Measurements from ENCODE around the gene CORO7.

DNA sequence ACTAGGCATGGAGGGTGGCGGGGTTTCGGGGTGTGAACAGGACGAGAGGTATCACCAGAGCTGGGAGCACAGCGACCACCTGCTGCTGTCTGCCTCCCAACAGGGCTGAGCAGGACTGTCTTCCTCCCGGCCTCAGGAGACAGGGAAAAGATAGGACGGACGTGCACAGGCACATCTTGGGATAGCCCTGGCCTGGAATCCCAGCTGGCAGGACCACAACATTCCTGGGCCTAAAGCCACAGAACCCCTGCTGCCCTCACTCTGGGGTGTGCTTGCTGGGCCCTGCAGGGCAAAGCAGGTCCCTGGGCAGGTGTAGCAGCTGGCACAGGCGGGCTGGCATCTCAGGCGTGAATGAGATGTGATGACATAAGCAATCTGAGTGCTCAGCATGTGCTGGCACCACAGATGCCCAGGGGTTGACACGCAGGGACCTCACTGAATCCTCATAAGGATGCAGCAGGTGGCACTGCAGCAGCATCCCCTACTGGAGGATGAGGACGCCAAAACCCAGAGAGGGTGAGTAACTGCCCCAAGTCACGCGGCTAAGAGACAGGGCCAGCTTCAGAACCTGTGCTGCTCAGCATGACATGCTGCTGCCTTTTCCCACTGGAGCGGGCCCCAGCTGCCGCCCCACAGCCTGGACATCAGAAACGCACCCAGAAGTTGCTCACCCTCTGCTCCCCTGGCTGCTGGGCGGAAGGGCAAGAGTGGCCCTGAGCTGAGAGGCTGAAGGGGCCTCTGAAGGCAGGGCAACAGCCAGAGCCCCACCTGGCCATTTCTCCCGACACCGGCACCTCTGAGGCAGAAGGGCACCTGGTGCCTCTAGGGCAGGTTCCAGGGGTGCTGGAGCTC lies 7.1 kb downstream of the CORO7 start:
- TF ChIP-seq, protein P1, sequence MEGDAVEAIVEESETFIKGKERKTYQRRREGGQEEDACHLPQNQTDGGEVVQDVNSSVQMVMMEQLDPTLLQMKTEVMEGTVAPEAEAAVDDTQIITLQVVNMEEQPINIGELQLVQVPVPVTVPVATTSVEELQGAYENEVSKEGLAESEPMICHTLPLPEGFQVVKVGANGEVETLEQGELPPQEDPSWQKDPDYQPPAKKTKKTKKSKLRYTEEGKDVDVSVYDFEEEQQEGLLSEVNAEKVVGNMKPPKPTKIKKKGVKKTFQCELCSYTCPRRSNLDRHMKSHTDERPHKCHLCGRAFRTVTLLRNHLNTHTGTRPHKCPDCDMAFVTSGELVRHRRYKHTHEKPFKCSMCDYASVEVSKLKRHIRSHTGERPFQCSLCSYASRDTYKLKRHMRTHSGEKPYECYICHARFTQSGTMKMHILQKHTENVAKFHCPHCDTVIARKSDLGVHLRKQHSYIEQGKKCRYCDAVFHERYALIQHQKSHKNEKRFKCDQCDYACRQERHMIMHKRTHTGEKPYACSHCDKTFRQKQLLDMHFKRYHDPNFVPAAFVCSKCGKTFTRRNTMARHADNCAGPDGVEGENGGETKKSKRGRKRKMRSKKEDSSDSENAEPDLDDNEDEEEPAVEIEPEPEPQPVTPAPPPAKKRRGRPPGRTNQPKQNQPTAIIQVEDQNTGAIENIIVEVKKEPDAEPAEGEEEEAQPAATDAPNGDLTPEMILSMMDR (IDR thresholded peaks at IDR 0.05; ENCODE audit: low read depth, low read length): peak; percentile 9
- TF ChIP-seq, protein P2, sequence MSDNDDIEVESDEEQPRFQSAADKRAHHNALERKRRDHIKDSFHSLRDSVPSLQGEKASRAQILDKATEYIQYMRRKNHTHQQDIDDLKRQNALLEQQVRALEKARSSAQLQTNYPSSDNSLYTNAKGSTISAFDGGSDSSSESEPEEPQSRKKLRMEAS (IDR thresholded peaks at IDR 0.05; ENCODE audit: low read depth, low read length): no peak

Data from NB4 (cell line).